Muscle layer of colon (tissue), 2 donors: Measurements from ENCODE around the gene RAPH1.

ENCODE experiments used
- H3K27ac ChIP-seq: one replicate; pipeline ENCODE4 v1.7.0; 2013; ENCODE audit warnings: low read depth, mild to moderate bottlenecking, low read length, moderate library complexity
- H3K27me3 ChIP-seq, 2 donors: one replicate each; pipeline ENCODE4 v1.7.0; 2013; ENCODE audit warnings: low read length in 2 of 2, mild to moderate bottlenecking in 2 of 2; ENCODE audit not compliant: insufficient read depth in 2 of 2, control insufficient read depth in 1 of 2
- H3K36me3 ChIP-seq: one replicate; pipeline ENCODE4 v1.7.0; 2013; ENCODE audit warnings: mild to moderate bottlenecking, low read length; ENCODE audit not compliant: insufficient read depth
- H3K4me1 ChIP-seq: one replicate; pipeline ENCODE4 v1.7.0; 2013; ENCODE audit warnings: mild to moderate bottlenecking, low read length; ENCODE audit not compliant: insufficient read depth
- H3K4me3 ChIP-seq, 2 donors: one replicate each; pipeline ENCODE4 v1.7.0; 2013; ENCODE audit warnings: low read length in 2 of 2, low read depth in 1 of 2, mild to moderate bottlenecking in 1 of 2, moderate library complexity in 1 of 2
- H3K9ac ChIP-seq: one replicate; pipeline ENCODE4 v1.7.0; 2013; ENCODE audit warnings: low read length
- H3K9me3 ChIP-seq: one replicate; pipeline ENCODE4 v1.7.0; 2013; ENCODE audit warnings: mild to moderate bottlenecking, low read length
- donor health status: abdominal sarcoma.
- donor health status: Adenocarcinoma of cecum.

The RAPH1 gene

DNA sequence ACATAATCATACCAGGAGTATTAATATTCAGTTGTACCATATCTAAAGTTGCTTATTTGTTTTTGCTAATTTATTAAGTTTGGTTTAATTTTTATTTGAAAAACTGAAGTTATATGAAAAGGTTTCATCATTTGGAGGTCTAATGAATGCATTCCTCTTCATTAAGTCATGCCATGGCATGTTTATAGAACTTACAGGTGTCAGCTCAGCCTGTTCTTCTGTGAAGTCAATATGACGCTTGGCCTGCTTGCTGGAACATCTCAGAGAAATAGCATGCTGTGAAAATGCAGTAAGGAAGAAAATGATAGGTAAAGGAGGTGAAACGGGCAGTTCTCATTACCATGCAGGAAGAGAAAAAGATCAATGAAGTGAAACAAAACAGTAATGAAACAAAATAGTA lies 58.2 kb downstream of the RAPH1 start:
- no peak overlapping the region for H3K27ac ChIP-seq
- no peaks in the 10 kb centered on the region for H3K9me3 ChIP-seq
- no peaks in the 10 kb centered on the region for H3K27me3 ChIP-seq
- no peak overlapping the region for H3K9ac ChIP-seq
- H3K4me1 ChIP-seq, result no peaks in the 10 kb centered on the region
- no peak overlapping the region for H3K4me3 ChIP-seq
- no peaks in the 10 kb centered on the region for H3K36me3 ChIP-seq

DNA sequence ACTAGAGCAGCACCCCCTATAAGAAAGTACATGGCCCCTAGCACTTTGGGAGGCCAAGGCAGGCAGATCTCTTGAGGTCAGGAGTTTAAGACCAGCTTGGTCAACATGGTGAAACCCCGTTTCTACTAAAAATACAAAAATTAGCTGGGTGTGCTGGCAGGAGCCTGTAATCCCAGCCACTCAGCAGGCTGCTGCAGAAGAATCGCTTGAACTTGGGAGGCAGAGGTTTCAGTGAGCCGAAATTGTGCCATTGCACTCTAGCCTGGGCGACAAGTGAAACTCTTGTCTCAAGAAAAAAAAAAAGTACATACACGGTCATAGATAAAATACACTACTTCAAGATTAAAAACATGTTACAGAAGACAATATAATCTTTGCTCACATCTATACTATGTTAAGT lies 63.8 kb downstream of the RAPH1 start:
- Histone ChIP-seq H3K9ac (no peak overlapping the region), H3K36me3 (no peaks in the 10 kb centered on the region), H3K27me3 (no peaks in the 10 kb centered on the region), H3K4me1 (peaks cover 13% of the 10 kb centered on the region), H3K4me3 (no peak overlapping the region), H3K27ac (no peak overlapping the region), H3K9me3 (no peaks in the 10 kb centered on the region)

- no peaks in the 10 kb centered on the region for H3K27me3 ChIP-seq
- no peak overlapping the region for H3K27ac ChIP-seq
- no peak overlapping the region for H3K4me3 ChIP-seq
- peaks cover 13% of the 10 kb centered on the region for H3K4me1 ChIP-seq
- H3K9ac ChIP-seq, result no peak overlapping the region
- H3K9me3 ChIP-seq, result no peaks in the 10 kb centered on the region
- no peaks in the 10 kb centered on the region for H3K36me3 ChIP-seq
Measured at GRCh38 chr2:203470371-203470770, 64.7 kb downstream of the RAPH1 start.

DNA sequence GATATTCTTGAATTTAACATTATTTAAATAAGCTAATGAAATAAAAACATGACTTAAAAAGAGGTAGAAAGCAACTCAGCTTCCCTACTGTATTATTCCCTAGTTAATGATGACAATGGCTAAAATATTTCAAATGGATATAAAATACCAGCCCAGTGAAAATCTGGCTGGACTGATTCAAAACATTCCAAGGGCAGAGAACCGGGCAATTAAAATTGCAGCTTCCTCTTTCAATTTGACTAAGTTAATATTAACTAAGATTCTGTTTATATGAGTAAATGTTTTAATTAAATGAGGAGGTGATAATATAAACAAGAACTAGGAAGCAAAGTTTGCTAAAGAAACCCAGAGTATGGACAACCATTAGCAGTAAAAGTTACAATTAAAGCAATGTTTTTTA lies 65.6 kb downstream of the RAPH1 start:
- Histone ChIP-seq H3K4me3 (no peak overlapping the region), H3K36me3 (no peaks in the 10 kb centered on the region), H3K27me3 (no peaks in the 10 kb centered on the region), H3K9ac (no peak overlapping the region), H3K4me1 (peaks cover 13% of the 10 kb centered on the region), H3K9me3 (no peaks in the 10 kb centered on the region), H3K27ac (no peak overlapping the region)

DNA sequence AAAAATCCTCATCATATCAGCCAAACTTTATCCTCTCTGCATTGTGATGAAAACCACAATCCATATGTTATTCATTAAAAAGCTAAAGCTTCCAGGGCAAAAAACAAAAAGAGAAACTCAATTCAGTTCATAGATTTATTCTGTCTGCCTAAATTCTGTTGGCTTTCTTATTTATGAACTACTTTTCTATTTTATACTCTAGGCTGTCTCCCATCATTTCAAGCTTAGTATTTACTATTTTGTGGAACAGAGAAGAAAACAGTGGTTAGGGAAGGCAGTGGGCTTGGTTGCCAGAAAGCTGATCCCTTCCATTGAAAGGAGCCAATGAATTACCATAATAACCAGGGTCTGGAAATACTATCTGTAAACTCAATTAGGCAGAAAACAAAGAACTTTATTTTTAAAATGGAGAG lies 71.8 kb downstream of the RAPH1 start:
- Histone ChIP-seq H3K4me3 (no peak overlapping the region), H3K36me3 (peaks cover 4% of the 10 kb centered on the region), H3K27ac (no peak overlapping the region), H3K4me1 (peaks cover 5% of the 10 kb centered on the region), H3K9ac (no peak overlapping the region), H3K27me3 (no peaks in the 10 kb centered on the region), H3K9me3 (no peaks in the 10 kb centered on the region)

DNA sequence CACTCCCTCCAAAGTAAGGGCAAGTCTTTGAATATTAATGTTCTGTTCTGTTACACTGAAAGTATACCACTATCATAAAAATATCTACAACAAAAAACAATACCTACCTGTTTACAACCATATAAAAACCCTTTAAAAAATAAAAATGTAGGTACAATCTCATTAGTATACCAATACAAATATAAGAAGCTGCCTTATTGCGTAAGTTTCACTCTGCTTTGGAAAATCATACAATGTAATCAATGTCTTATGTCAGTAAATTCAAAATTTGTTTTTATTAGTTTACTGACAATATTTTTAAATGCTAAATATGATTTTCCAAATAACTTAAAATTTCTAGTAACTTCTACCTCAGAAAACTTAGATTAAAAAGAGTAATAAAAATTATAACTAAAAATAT lies 72.8 kb downstream of the RAPH1 start:
- Histone ChIP-seq H3K36me3 (peaks cover 4% of the 10 kb centered on the region), H3K4me3 (no peak overlapping the region), H3K27me3 (no peaks in the 10 kb centered on the region), H3K27ac (no peak overlapping the region), H3K9ac (no peak overlapping the region), H3K4me1 (no peaks in the 10 kb centered on the region), H3K9me3 (no peaks in the 10 kb centered on the region)

DNA sequence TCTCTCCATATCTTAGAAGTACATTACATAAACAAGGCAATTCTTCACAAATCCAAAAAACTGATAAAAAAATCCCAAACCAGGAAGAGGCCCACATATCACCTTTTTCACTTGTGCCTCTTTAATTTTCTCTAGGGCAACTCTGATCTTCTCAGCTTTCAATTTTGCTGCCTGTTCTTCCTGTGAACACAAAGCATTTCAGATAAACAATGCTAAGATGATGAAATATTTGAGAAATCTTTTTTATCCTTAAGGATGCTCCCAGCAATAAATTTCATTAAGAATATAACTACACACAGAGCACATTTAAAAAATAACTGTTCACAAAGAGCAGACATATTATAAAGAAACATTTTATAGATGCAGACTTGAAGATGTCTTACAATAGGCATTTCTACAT lies 73.4 kb downstream of the RAPH1 start:
- no peak overlapping the region for H3K4me3 ChIP-seq
- no peaks in the 10 kb centered on the region for H3K27me3 ChIP-seq
- H3K4me1 ChIP-seq, result no peaks in the 10 kb centered on the region
- no peak overlapping the region for H3K9ac ChIP-seq
- no peaks in the 10 kb centered on the region for H3K9me3 ChIP-seq
- H3K27ac ChIP-seq, result no peak overlapping the region
- peaks cover 4% of the 10 kb centered on the region for H3K36me3 ChIP-seq

- H3K9me3 ChIP-seq, result no peaks in the 10 kb centered on the region
- H3K9ac ChIP-seq, result no peak overlapping the region
- no peaks in the 10 kb centered on the region for H3K27me3 ChIP-seq
- no peak overlapping the region for H3K27ac ChIP-seq
- peaks cover 10% of the 10 kb centered on the region for H3K36me3 ChIP-seq
- H3K4me1 ChIP-seq, result no peaks in the 10 kb centered on the region
- no peak overlapping the region for H3K4me3 ChIP-seq
Measured at GRCh38 chr2:203455209-203455608, 79.9 kb downstream of the RAPH1 start.

DNA sequence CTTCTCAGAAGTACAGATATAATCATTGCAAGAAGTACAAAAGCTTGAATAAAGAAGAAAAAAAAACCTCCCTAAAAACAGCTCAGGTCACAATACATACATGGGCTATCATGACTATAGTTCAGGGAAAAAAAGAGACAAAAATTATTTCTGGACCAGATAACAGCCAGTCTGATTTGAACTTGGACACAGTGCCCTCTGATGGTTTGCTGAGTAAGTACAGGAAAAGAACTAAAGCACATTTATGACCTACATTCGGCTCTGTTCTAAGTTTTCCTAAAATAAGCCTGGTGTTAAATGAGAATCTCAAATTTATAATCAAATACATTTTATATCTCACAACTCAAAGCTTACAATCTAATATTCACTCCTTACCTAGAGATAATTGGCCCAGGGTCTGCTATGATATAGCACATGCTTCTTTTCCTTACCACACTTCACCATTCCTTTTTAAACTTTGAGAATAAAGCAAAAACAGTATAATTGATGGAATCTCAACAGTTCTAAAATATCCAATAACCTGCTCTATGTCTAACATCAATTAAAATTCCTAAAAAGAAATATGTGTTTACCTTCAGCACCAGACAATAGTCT lies 81.1 kb downstream of the RAPH1 start:
- no peaks in the 10 kb centered on the region for H3K27me3 ChIP-seq
- H3K9me3 ChIP-seq, result no peaks in the 10 kb centered on the region
- no peak overlapping the region for H3K27ac ChIP-seq
- no peak overlapping the region for H3K9ac ChIP-seq
- H3K36me3 ChIP-seq, result peaks cover 6% of the 10 kb centered on the region
- no peak overlapping the region for H3K4me3 ChIP-seq
- H3K4me1 ChIP-seq, result no peaks in the 10 kb centered on the region

- no peak overlapping the region for H3K9ac ChIP-seq
- H3K4me1 ChIP-seq, result no peaks in the 10 kb centered on the region
- H3K4me3 ChIP-seq, result no peak overlapping the region
- no peak overlapping the region for H3K27ac ChIP-seq
- H3K9me3 ChIP-seq, result no peaks in the 10 kb centered on the region
- peaks cover 6% of the 10 kb centered on the region for H3K36me3 ChIP-seq
- H3K27me3 ChIP-seq, result no peaks in the 10 kb centered on the region
Measured at GRCh38 chr2:203451689-203452088, 83.4 kb downstream of the RAPH1 start.

DNA sequence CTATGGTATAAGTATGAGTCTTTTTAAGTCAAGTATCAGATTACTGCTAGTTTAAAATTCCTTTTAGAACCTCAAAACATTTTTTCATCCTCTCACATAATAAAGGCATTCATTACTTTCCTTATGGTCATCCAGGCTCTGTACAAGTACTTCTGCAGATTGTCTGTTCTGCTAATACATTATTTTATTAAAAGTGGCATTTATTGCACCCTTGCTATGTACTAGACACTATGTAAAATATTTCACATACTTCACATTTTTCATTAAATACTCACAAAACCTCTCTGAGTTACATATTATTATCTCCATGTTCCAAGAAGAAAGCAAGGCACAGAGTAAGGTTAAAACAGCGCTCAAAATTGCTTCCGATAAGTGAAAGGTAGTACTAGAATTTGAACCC lies 84.1 kb downstream of the RAPH1 start:
- no peaks in the 10 kb centered on the region for H3K9me3 ChIP-seq
- no peaks in the 10 kb centered on the region for H3K27me3 ChIP-seq
- no peak overlapping the region for H3K27ac ChIP-seq
- peaks cover 6% of the 10 kb centered on the region for H3K36me3 ChIP-seq
- no peak overlapping the region for H3K9ac ChIP-seq
- no peak overlapping the region for H3K4me3 ChIP-seq
- H3K4me1 ChIP-seq, result no peaks in the 10 kb centered on the region

GRCh38 chr2:203450561-203450960 lies 84.5 kb downstream of the RAPH1 start:
- no peaks in the 10 kb centered on the region for H3K9me3 ChIP-seq
- H3K4me1 ChIP-seq, result no peaks in the 10 kb centered on the region
- no peaks in the 10 kb centered on the region for H3K27me3 ChIP-seq
- peaks cover 6% of the 10 kb centered on the region for H3K36me3 ChIP-seq
- no peak overlapping the region for H3K9ac ChIP-seq
- H3K4me3 ChIP-seq, result no peak overlapping the region
- H3K27ac ChIP-seq, result no peak overlapping the region
